GM23338 (cell line): Measurements from ENCODE around the gene FAM163A. TPM values are rescaled to one million over a fixed set of nuclear protein-coding genes. Genes with fewer than 3 reads are reported as not detected.

Experiments
- ATAC-seq: fragments of 200-7000 bp; cut with Tn5 transposase; 3 replicates; pipeline ENCODE4 v1.9.1; 2020
- DNase-seq: peaks from one replicate; pipeline ENCODE4 v3.0.0-alpha.2; 2015; ENCODE audit warnings: low spot score
- H2AFZ ChIP-seq: fragments of 200-600 bp; sonication (generic); 2 replicates; pipeline ENCODE4 v1.8.0; 2016; ENCODE audit warnings: antibody characterized with exemption, mild to moderate bottlenecking, moderate library complexity
- H3F3A ChIP-seq: fragments of 200-600 bp; sonication (generic); replicated peaks from 2 replicates; pipeline ENCODE4 v1.8.0; 2017; ENCODE audit warnings: antibody characterized with exemption, mixed run types, low read depth
- H3K27ac ChIP-seq: fragments of 200-600 bp; sonication (generic); 2 replicates; pipeline ENCODE4 v1.6.1; 2016; ENCODE audit warnings: low read depth
- H3K27me3 ChIP-seq: fragments of 200-600 bp; sonication (generic); 2 replicates; pipeline ENCODE4 v1.8.0; 2016; ENCODE audit warnings: mild to moderate bottlenecking, mixed run types, moderate library complexity; ENCODE audit not compliant: insufficient read depth
- H3K36me3 ChIP-seq: fragments of 200-600 bp; sonication (generic); 2 replicates; pipeline ENCODE4 v1.8.0; 2016; ENCODE audit warnings: mild to moderate bottlenecking; ENCODE audit not compliant: insufficient read depth
- H3K4me1 ChIP-seq: fragments of 200-600 bp; sonication (generic); 2 replicates; pipeline ENCODE4 v1.8.0; 2016; ENCODE audit warnings: mild to moderate bottlenecking, moderate library complexity; ENCODE audit not compliant: insufficient read depth
- H3K4me2 ChIP-seq: fragments of 200-600 bp; sonication (generic); 2 replicates; pipeline ENCODE4 v1.7.1; 2017; ENCODE audit warnings: mixed run types
- H3K4me3 ChIP-seq: fragments of 200-600 bp; sonication (generic); 2 replicates; pipeline ENCODE4 v1.6.1; 2016; ENCODE audit warnings: mixed run types
- H3K79me2 ChIP-seq: fragments of 200-600 bp; sonication (generic); replicated peaks from 2 replicates; pipeline ENCODE4 v1.8.0; 2017; ENCODE audit warnings: mild to moderate bottlenecking; ENCODE audit not compliant: insufficient read depth
- H3K9me2 ChIP-seq: fragments of 200-600 bp; sonication (generic); 2 replicates; pipeline ENCODE4 v1.8.0; 2017; ENCODE audit not compliant: insufficient read depth
- H4K20me1 ChIP-seq: fragments of 200-600 bp; sonication (generic); replicated peaks from 2 replicates; pipeline ENCODE4 v1.8.0; 2017; ENCODE audit warnings: mild to moderate bottlenecking; ENCODE audit not compliant: insufficient read depth
- H3K27ac Mint-ChIP-seq: 2 replicates; pipeline ENCODE4 v1.8.0; 2020; ENCODE audit warnings: inconsistent platforms, mild to moderate bottlenecking, moderate library complexity, mixed read lengths
- H3K27me3 Mint-ChIP-seq: 3 replicates; pipeline ENCODE4 v1.8.0; 2022; ENCODE audit warnings: low read depth, mild to moderate bottlenecking, moderate library complexity, mixed read lengths, inconsistent platforms; ENCODE audit not compliant: insufficient read depth, poor library complexity
- H3K36me3 Mint-ChIP-seq: 3 replicates; pipeline ENCODE4 v1.8.0; 2021; ENCODE audit warnings: low read depth, mild to moderate bottlenecking, inconsistent platforms, moderate library complexity, mixed read lengths
- H3K4me1 Mint-ChIP-seq: 3 replicates; pipeline ENCODE4 v1.8.0; 2020; ENCODE audit warnings: mild to moderate bottlenecking, inconsistent platforms, mixed read lengths
- H3K4me3 Mint-ChIP-seq: 3 replicates; pipeline ENCODE4 v1.8.0; 2021; ENCODE audit warnings: moderate library complexity, mild to moderate bottlenecking, inconsistent platforms, mixed read lengths
- H3K9me3 Mint-ChIP-seq: 3 replicates; pipeline ENCODE4 v1.8.0; 2020; ENCODE audit warnings: moderate library complexity, mild to moderate bottlenecking, inconsistent platforms, mixed read lengths
- CREB1 ChIP-seq: fragments of 250-450 bp; sonication (Bioruptor Pico); IDR thresholded peaks from 2 replicates; pipeline ENCODE4 v1.5.0; 2020; ENCODE audit warnings: low read depth, mild to moderate bottlenecking, moderate library complexity
- CTCF ChIP-seq, 2 experiments: fragments of 200-600 bp in 1 of 2; sonication (generic) in 1 of 2; conservative IDR thresholded peaks; 2 replicates each; pipeline versions ENCODE4 v1.5.1 to v1.6.1; 2016 to 2017; ENCODE audit warnings: antibody characterized with exemption in 2 of 2, low read depth in 2 of 2, mild to moderate bottlenecking in 2 of 2, moderate library complexity in 1 of 2
- ETS1 ChIP-seq: IDR thresholded peaks from 2 replicates; pipeline ENCODE4 v1.6.1; 2016; ENCODE audit warnings: antibody characterized with exemption
- EZH2 ChIP-seq: fragments of 200-600 bp; sonication (generic); IDR thresholded peaks from one replicate; pipeline ENCODE4 v1.8.0; 2017; ENCODE audit warnings: antibody characterized with exemption, mild to moderate bottlenecking, low read depth; ENCODE audit not compliant: unreplicated experiment
- EZH2phosphoT487 ChIP-seq: fragments of 200-600 bp; sonication (generic); IDR thresholded peaks from one replicate; pipeline ENCODE4 v1.8.1; 2018; ENCODE audit warnings: antibody characterized with exemption; ENCODE audit not compliant: unreplicated experiment
- JUNB ChIP-seq: IDR thresholded peaks from one replicate; pipeline ENCODE4 v1.6.1; 2016; ENCODE audit warnings: antibody characterized with exemption; ENCODE audit not compliant: unreplicated experiment
- NANOG ChIP-seq: IDR thresholded peaks from 2 replicates; pipeline ENCODE4 v1.6.1; 2016; ENCODE audit warnings: antibody characterized with exemption, borderline replicate concordance
- POLR2AphosphoS5 ChIP-seq: IDR thresholded peaks from 2 replicates; pipeline ENCODE4 v1.6.1; 2016; ENCODE audit warnings: antibody characterized with exemption, low read depth
- STAT1 ChIP-seq: IDR thresholded peaks from one replicate; pipeline ENCODE4 v1.6.1; 2016; ENCODE audit warnings: antibody characterized with exemption; ENCODE audit not compliant: unreplicated experiment
- ZNF114 ChIP-seq: fragments of 250-450 bp; sonication (Bioruptor Pico); IDR thresholded peaks from 2 replicates; pipeline ENCODE4 v1.5.0; 2020; ENCODE audit warnings: mild to moderate bottlenecking, moderate library complexity
- ZNF462 ChIP-seq: fragments of 250-450 bp; sonication (Bioruptor Pico); IDR thresholded peaks from 2 replicates; pipeline ENCODE4 v1.5.0; 2020; ENCODE audit warnings: mild to moderate bottlenecking, moderate library complexity
- polyA plus RNA-seq: library from polyadenylated mRNA; unstranded; fragments of >200 nt; fragmentation: Nextera tagmentation; extraction: Ambion mirVana; gene quantifications from 2 replicates; pipeline ENCODE4 v1.2.1, GENCODE V29; 2016
- total RNA-seq: library from RNA; depleted of rRNA; stranded (reverse); fragments of >200 nt; shearing (Covaris generic); gene quantifications from 2 replicates; pipeline ENCODE4 v1.2.3, GENCODE V29; 2014

Gene FAM163A
- total and polyA plus RNA-seq, 2 experiments from 2014 or later, result not detected

GRCh38 chr1:179800481-179800880 lies 57.4 kb downstream of the FAM163A start:
- H3K4me3 Mint-ChIP-seq, result no peak overlapping the region
- H3K4me1 Mint-ChIP-seq, result peaks cover 6% of the 10 kb centered on the region
- H3K4me3 ChIP-seq, result no peak overlapping the region
- H3K4me2 ChIP-seq, result no peak overlapping the region
- H3K4me1 ChIP-seq, result no peaks in the 10 kb centered on the region
- no peaks in the 10 kb centered on the region for H3K79me2 ChIP-seq
- TF ChIP-seq POLR2AphosphoS5, result no peak
- no peak for TF ChIP-seq CTCF (conservative IDR thresholded peaks at IDR 0.05; ENCODE audit: low read depth in 2 of 2)
- TF ChIP-seq NANOG, result no peak
- no peaks in the 10 kb centered on the region for H3K9me2 ChIP-seq
- no peaks in the 10 kb centered on the region for H3K9me3 Mint-ChIP-seq
- no peaks in the 10 kb centered on the region for H3K27me3 ChIP-seq
- DNase-seq (no peak), ATAC-seq (no peak)
- H3K36me3 Mint-ChIP-seq, result no peaks in the 10 kb centered on the region
- H3K27me3 Mint-ChIP-seq, result peaks cover 2% of the 10 kb centered on the region
- no peaks in the 10 kb centered on the region for H3K36me3 ChIP-seq
- H3F3A ChIP-seq, result no peaks in the 10 kb centered on the region
- no peak overlapping the region for H3K27ac ChIP-seq
- no peak overlapping the region for H2AFZ ChIP-seq
- H4K20me1 ChIP-seq, result no peaks in the 10 kb centered on the region
- no peak overlapping the region for H3K27ac Mint-ChIP-seq

- no peaks in the 10 kb centered on the region for H3K9me3 Mint-ChIP-seq
- Histone ChIP-seq H3F3A (no peaks in the 10 kb centered on the region), H2AFZ (peak overlapping the region; percentile 14; the same call in 1 of the 2 replicates), H3K4me3 (no peak overlapping the region), H3K27me3 (no peaks in the 10 kb centered on the region), H3K9me2 (no peaks in the 10 kb centered on the region), H3K27ac (no peak overlapping the region), H4K20me1 (no peaks in the 10 kb centered on the region), H3K4me1 (no peaks in the 10 kb centered on the region), H3K4me2 (no peak overlapping the region), H3K79me2 (no peaks in the 10 kb centered on the region), H3K36me3 (no peaks in the 10 kb centered on the region)
- peaks cover 4% of the 10 kb centered on the region for H3K27me3 Mint-ChIP-seq
- no peak for DNase-seq
- no peaks in the 10 kb centered on the region for H3K36me3 Mint-ChIP-seq
- H3K4me1 Mint-ChIP-seq, result peaks cover 4% of the 10 kb centered on the region; the same call in 1 of the 3 replicates
- no peak overlapping the region for H3K4me3 Mint-ChIP-seq
- ATAC-seq, result no peak
- H3K27ac Mint-ChIP-seq, result no peak overlapping the region
- TF ChIP-seq ETS1 (no peak), EZH2phosphoT487 (no peak), ZNF114 (CRISPR knock-in tag) (no peak), JUNB (no peak), POLR2AphosphoS5 (no peak), CTCF (conservative IDR thresholded peaks at IDR 0.05; ENCODE audit: low read depth in 2 of 2) (no peak), EZH2 (no peak), CREB1 (CRISPR knock-in tag) (no peak), ZNF462 (no peak), NANOG (no peak), STAT1 (no peak)
These were observed 60.0 kb downstream of the FAM163A start for GRCh38 chr1:179803104-179803503.
